HepG2 (cell line): ENCODE results near the gene APOL5. TPM values are rescaled to one million over a fixed set of nuclear protein-coding genes. Genes with fewer than 3 reads are reported as not detected.

Experiments
- ATAC-seq: fragments of 200-7000 bp; cut with Tn5 transposase; 3 replicates; pipeline ENCODE4 v1.9.1; 2020; ENCODE audit warnings: mild to moderate bottlenecking, moderate library complexity
- BruUV-seq: library from RNA; stranded (reverse); fragments of 400-500 nt; replicated peaks from 2 replicates; lab custom pipeline; 2021; lab: Mats Ljungman, UMichigan
- CTCF ChIA-PET: fragments of 300-600 bp; formaldehyde crosslinking; extraction: SDS; loops from one replicate; lab custom pipeline; 2021; ENCODE audit warnings: low total read pairs, inconsistent platforms, low intra/inter-chr PET ratio; lab: Yijun Ruan, JAX
- POLR2A ChIA-PET: fragments of 350-600 bp; sonication (Branson Sonifier 250); formaldehyde crosslinking; loops from one replicate; lab custom pipeline; 2020; ENCODE audit warnings: antibody characterized with exemption, inconsistent platforms; lab: Yijun Ruan, JAX
- DNase-seq: peaks from one replicate; pipeline ENCODE4 v3.0.0-alpha.2; 2015; ENCODE audit warnings: low spot score
- FAIRE-seq: peaks from 3 replicates; lab custom pipeline; 2011; peaks lifted over from hg19 to GRCh38; lab: Jason Lieb, UNC
- H2AFZ ChIP-seq: one replicate; pipeline ENCODE4 v1.6.1; 2011; ENCODE audit warnings: low read length, inconsistent platforms
- H3K27ac ChIP-seq: fragments of 300-600 bp; 3 replicates; pipeline ENCODE4 v1.8.0; 2011; ENCODE audit warnings: mixed run types, mild to moderate bottlenecking, mixed read lengths, low read length, inconsistent platforms; ENCODE audit not compliant: insufficient read depth; ENCODE audit errors: extremely low read length
- H3K27me3 ChIP-seq, 2 experiments: fragments of 200-600 bp in 1 of 2; 2 replicates in 1 of 2; 3 replicates in 1 of 2; pipeline versions ENCODE4 v1.6.0 to v1.8.0; 2011; ENCODE audit warnings: low read length in 2 of 2, mild to moderate bottlenecking in 2 of 2, moderate library complexity in 2 of 2, inconsistent platforms in 1 of 2; ENCODE audit not compliant: insufficient read depth in 2 of 2, control insufficient read depth in 1 of 2
- H3K36me3 ChIP-seq, 2 experiments: fragments of 200-600 bp in 1 of 2; replicated peaks in 1 of 2; 2 replicates in 1 of 2; 3 replicates in 1 of 2; pipeline versions ENCODE4 v1.5.1 to v1.8.0; 2011; ENCODE audit warnings: low read length in 2 of 2, inconsistent platforms in 1 of 2; ENCODE audit not compliant: insufficient read depth in 2 of 2, control insufficient read depth in 1 of 2
- H3K4me1 ChIP-seq: 2 replicates; pipeline ENCODE4 v1.5.1; 2012; ENCODE audit warnings: low read length, inconsistent platforms; ENCODE audit not compliant: insufficient read depth
- H3K4me2 ChIP-seq: 2 replicates; pipeline ENCODE4 v1.6.0; 2011; ENCODE audit warnings: low read depth, low read length, inconsistent platforms
- H3K4me3 ChIP-seq, 3 experiments: fragments of 200-600 bp in 1 of 3; sonication (generic), shearing (Covaris generic) in 1 of 3; replicated peaks in 1 of 3; 2 replicates each; pipeline ENCODE4 v1.5.1; 2011 to 2016; ENCODE audit warnings: low read length in 3 of 3, inconsistent platforms in 2 of 3, low read depth in 2 of 3, mild to moderate bottlenecking in 2 of 3, control low read depth in 1 of 3, mixed read lengths in 1 of 3; ENCODE audit not compliant: insufficient read depth in 1 of 3
- H3K79me2 ChIP-seq: one replicate; pipeline ENCODE4 v1.6.1; 2011; ENCODE audit warnings: low read length, inconsistent platforms; ENCODE audit not compliant: insufficient read depth
- H3K9ac ChIP-seq: 2 replicates; pipeline ENCODE4 v1.6.0; 2011; ENCODE audit warnings: mild to moderate bottlenecking, low read depth, low read length, inconsistent platforms; ENCODE audit not compliant: insufficient read depth
- H3K9me3 ChIP-seq: 2 replicates; pipeline ENCODE4 v1.5.1; 2012; ENCODE audit warnings: mild to moderate bottlenecking, low read length
- H4K20me1 ChIP-seq: 2 replicates; pipeline ENCODE4 v1.6.0; 2011; ENCODE audit warnings: inconsistent platforms, mild to moderate bottlenecking, low read length, moderate library complexity; ENCODE audit not compliant: insufficient read depth
- ARNT2 ChIP-seq: sonication (generic); formaldehyde crosslinking; IDR thresholded peaks from 2 replicates; pipeline ENCODE4 v1.8.0; 2022; ENCODE audit warnings: mild to moderate bottlenecking, low read depth, missing genetic modification reagents, moderate library complexity
- GATAD1 ChIP-seq: IDR thresholded peaks from 2 replicates; pipeline ENCODE4 v1.6.1; 2016; ENCODE audit warnings: missing genetic modification reagents, missing compliant biosample characterization
- MAFF ChIP-seq: IDR thresholded peaks from 2 replicates; pipeline ENCODE4 v1.6.1; 2011; ENCODE audit warnings: low read depth, low read length, improper control_type of control experiment
- MAFK ChIP-seq, 2 experiments: IDR thresholded peaks in 1 of 2; conservative IDR thresholded peaks in 1 of 2; 2 replicates each; pipeline ENCODE4 v1.6.1; 2011; ENCODE audit warnings: improper control_type of control experiment in 2 of 2, low read length in 2 of 2
- NBN ChIP-seq: fragments of 450-650 bp; conservative IDR thresholded peaks from 2 replicates; pipeline ENCODE4 v1.6.1; 2017
- NCOA5 ChIP-seq: sonication (generic); formaldehyde crosslinking; IDR thresholded peaks from 2 replicates; pipeline ENCODE4 v1.4.0; 2020; ENCODE audit warnings: missing genetic modification reagents
- NPAS2 ChIP-seq: sonication (generic); formaldehyde crosslinking; IDR thresholded peaks from 2 replicates; pipeline ENCODE4 v1.8.0; 2022; ENCODE audit warnings: mild to moderate bottlenecking, missing genetic modification reagents, borderline replicate concordance
- TARDBP ChIP-seq: sonication (generic); formaldehyde crosslinking; IDR thresholded peaks from 2 replicates; pipeline ENCODE4 v1.8.0; 2022; ENCODE audit warnings: mild to moderate bottlenecking, missing genetic modification reagents
- ZFYVE20 ChIP-seq: sonication (generic); formaldehyde crosslinking; IDR thresholded peaks from 2 replicates; pipeline ENCODE4 v1.8.0; 2023; ENCODE audit warnings: low read depth, mild to moderate bottlenecking, moderate library complexity, missing genetic modification reagents, borderline replicate concordance
- ZMYM4 ChIP-seq: sonication (generic); formaldehyde crosslinking; IDR thresholded peaks from 2 replicates; pipeline ENCODE4 v1.8.1; 2023; ENCODE audit warnings: mild to moderate bottlenecking, missing genetic modification reagents
- ZNF3 ChIP-seq: IDR thresholded peaks from 2 replicates; pipeline ENCODE4 v1.7.0; 2017; ENCODE audit warnings: inconsistent platforms
- ZNF616 ChIP-seq: sonication (generic); formaldehyde crosslinking; IDR thresholded peaks from 2 replicates; pipeline ENCODE4 v1.5.0; 2020; ENCODE audit warnings: low read depth, mild to moderate bottlenecking, missing genetic modification reagents
- ZNF850 ChIP-seq: sonication (generic); formaldehyde crosslinking; conservative IDR thresholded peaks from 2 replicates; pipeline ENCODE4 v1.9.0; 2021; ENCODE audit warnings: mild to moderate bottlenecking, missing genetic modification reagents
- WGBS: methylation state at CpG from one replicate; pipeline ENCODE4 v1.1.6; 2017; ENCODE audit warnings: low lambda C conversion rate; 5-methylcytosine and 5-hydroxymethylcytosine counted together
- in situ Hi-C: cut with HindIII; loops from 2 replicates; pipeline ENCODE4 v1.10.0; 2017; ENCODE audit warnings: low pct_unique_long_range_greater_than_20kb; ENCODE audit not compliant: extremely low pct_ligation_motif_present
- intact Hi-C: fragments of 100-400 bp; cut with micrococcal nuclease; formaldehyde crosslinking; loops from one replicate; pipeline ENCODE4 v1.10.0; 2022; ENCODE audit not compliant: unreplicated experiment
- polyA plus RNA-seq, 8 experiments: library from polyadenylated mRNA; depleted of rRNA in 3 of 8; stranded (reverse) in 7 of 8; unstranded in 1 of 8; fragments of >200 nt; fragmentation: Illumina TruSeq in 4 of 8; extraction: Trizol in 4 of 8; gene quantifications; 2 replicates each; pipeline versions ENCODE4 v1.2.1 to v1.2.3, GENCODE V29; 2011 to 2016; ENCODE audit warnings: low read depth in 4 of 8, missing spikeins in 1 of 8, mixed read lengths in 1 of 8; ENCODE audit not compliant: insufficient read depth in 1 of 8
- total RNA-seq, 5 experiments: library from RNA; depleted of rRNA; stranded (reverse); fragments of >200 nt; fragmentation: Illumina TruSeq; extraction: Trizol; gene quantifications; 2 replicates each; pipeline ENCODE4 v1.2.3, GENCODE V29; 2016; ENCODE audit warnings: low read depth in 1 of 5

APOL5 gene
- total and polyA plus RNA-seq, 2 of the 13 experiments (the other 11 are each of a cell fraction or from before 2014, with no cell fraction given): not detected

DNA sequence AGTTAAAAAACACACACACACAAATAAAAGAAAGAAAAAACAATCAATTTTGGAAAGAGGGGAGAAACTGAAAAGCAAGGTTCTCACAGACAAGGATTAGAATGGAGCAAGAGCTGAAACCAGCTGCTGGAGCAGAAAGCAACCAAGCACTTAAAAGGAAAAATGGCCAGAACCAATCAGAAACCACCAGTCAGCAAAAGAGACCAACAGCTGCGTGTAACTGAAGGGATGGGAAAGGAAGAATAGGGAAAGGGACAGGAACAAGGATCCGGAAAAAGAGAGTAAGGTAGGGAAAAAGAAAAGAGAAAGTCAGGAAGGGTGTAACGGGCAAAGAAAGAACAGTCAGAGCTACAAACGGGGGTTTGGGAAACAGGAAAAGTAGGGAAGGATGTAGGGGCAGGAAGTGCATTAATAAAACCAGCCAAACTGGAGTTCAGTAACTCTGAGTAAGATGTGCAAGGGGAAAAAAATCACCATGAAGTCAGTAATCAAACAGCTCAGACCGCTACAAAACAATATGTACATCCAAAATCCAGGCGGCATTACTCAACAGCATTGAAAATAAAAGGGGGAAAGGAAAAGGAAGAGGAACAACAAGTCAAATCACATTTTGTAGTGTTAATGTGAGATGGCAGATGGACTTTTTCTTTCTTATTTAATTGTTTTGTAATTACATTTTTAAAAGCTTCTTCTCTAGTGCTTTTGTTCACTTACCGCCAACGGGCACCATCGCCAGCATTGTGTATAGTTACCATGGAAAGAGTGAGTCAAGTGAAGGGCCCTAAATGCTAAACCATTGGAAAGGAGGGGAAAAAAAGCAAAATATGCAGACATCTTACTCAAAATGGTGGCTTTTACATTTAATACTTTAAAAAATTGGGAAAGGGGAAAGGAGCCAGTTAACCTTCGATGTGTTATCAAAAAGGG lies 49.2 kb downstream of the APOL5 start:
- intact Hi-C loops (no loop called here), in situ Hi-C loops (no loop called here)
- H3K4me1 ChIP-seq: no peaks in the 10 kb centered on the region
- H3K79me2 ChIP-seq: no peaks in the 10 kb centered on the region
- no peak for FAIRE-seq
- H3K36me3 ChIP-seq: 0 out of 5 replicates have a peak, but pooled peaks cover 0 to 4% of the 10 kb centered on the region in 2 experiments
- no peak overlapping the region for H3K9ac ChIP-seq
- H2AFZ ChIP-seq: no peak overlapping the region
- ChIA-PET POLR2A (no interaction called here), CTCF (no interaction called here)
- no peaks in the 10 kb centered on the region; a peak in 1 of 5 replicates for H3K27me3 ChIP-seq
- no peak for ATAC-seq
- no peak for DNase-seq
- H4K20me1 ChIP-seq: no peaks in the 10 kb centered on the region
- BruUV-seq: no TSS peak
- H3K27ac ChIP-seq: no peak overlapping the region
- 97% methylated on average over 10 of the region's 10 CpGs for WGBS
- no peak for TF ChIP-seq NCOA5 (CRISPR knock-in tag)
- TF ChIP-seq MAFF: peak; percentile 38
- no peak for TF ChIP-seq ZNF3
- peak; percentile 33 to 45 for TF ChIP-seq MAFK (conservative IDR thresholded peaks at IDR 0.05 in 1 of 2, IDR thresholded peaks at IDR 0.05 in 1 of 2; ENCODE audit: low read length in 2 of 2)
- TF ChIP-seq ZMYM4: no peak
- no peak for TF ChIP-seq ZNF616 (CRISPR knock-in tag)
- 0 out of 2 replicates have a peak, but pooled peaks have one; percentile 23 for TF ChIP-seq NBN
- TF ChIP-seq TARDBP (CRISPR knock-in tag): no peak
- no peak overlapping the region for H3K4me2 ChIP-seq
- H3K9me3 ChIP-seq: no peaks in the 10 kb centered on the region
- no peak overlapping the region for H3K4me3 ChIP-seq

DNA sequence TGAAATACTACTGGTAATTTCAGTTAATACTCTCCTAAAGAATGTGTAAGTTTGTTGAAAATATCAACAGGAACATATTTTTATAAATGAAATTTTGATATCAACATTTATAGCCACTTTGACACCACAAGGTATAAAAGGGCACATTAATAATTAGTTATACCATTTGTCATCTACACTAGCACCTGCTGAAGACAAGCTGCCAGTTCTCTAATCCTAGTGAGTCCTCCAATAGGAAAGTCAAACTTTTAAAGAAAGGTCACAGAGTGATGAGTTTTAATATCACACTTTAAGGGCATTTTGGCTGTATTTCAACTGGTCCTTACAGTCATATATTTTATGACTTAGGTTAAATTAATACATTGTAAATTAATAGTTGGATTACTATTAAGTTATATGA lies 52.3 kb downstream of the APOL5 start:
- Histone ChIP-seq H4K20me1 (no peaks in the 10 kb centered on the region), H3K36me3 (no peaks in the 10 kb centered on the region), H3K4me2 (no peak overlapping the region), H3K4me1 (no peaks in the 10 kb centered on the region), H3K4me3 (no peak overlapping the region), H3K9me3 (no peaks in the 10 kb centered on the region)
- ATAC-seq: no peak
- CTCF ChIA-PET: no interaction called here
- no peak for DNase-seq
- in situ Hi-C loops: no loop called here
- no peak for TF ChIP-seq ZFYVE20 (CRISPR knock-in tag)
- no peak for TF ChIP-seq ARNT2 (CRISPR knock-in tag)
- TF ChIP-seq ZNF850: no peak
- TF ChIP-seq NPAS2 (CRISPR knock-in tag): no peak
- no peak for TF ChIP-seq GATAD1 (CRISPR knock-in tag)
- TF ChIP-seq, all 625 proteins: peak for 0
- no peak for FAIRE-seq
- no peak overlapping the region for H3K27ac ChIP-seq
- H3K79me2 ChIP-seq: no peaks in the 10 kb centered on the region
- H2AFZ ChIP-seq: no peak overlapping the region
- POLR2A ChIA-PET: no interaction called here
- intact Hi-C loops: no loop called here
- no TSS peak for BruUV-seq
- H3K27me3 ChIP-seq: no peaks in the 10 kb centered on the region; a peak in 1 of 5 replicates
- no peak overlapping the region for H3K9ac ChIP-seq
